NCI-H2107 treated with DMSO at 0.1 percent for 48 hours (cell line): ENCODE results near the gene R3HDM1.
"Not testable (repeated sequence)": the region's sequence is repeated elsewhere in the genome, so short reads cannot be mapped to it uniquely, and the experiment has no call there.

ENCODE experiments used
- DNase-seq: peaks from one replicate; lab custom pipeline; 2025; ENCODE audit not compliant: unreplicated experiment; lab: John Stamatoyannopoulos, UW

Gene R3HDM1

DNA sequence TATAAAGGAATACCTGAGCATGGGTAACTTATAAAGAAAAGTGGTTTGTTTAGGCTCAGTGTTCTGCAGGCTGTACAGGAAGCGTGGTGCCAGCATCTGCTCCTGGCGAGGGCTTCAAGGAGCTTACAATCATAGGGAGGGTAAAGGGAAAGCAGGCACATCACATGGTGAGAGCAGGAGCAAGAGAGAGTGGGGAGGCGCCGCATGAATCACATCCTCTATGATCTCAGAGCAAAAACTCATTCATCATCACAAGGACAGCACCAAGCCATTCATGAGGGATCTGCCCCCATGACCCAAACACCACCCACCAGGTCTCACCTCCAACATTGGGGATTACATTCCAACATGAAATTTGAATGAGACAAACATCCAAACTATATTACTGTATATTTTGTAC is 32.5 kb downstream of the R3HDM1 start:
- no peak for DNase-seq

DNA sequence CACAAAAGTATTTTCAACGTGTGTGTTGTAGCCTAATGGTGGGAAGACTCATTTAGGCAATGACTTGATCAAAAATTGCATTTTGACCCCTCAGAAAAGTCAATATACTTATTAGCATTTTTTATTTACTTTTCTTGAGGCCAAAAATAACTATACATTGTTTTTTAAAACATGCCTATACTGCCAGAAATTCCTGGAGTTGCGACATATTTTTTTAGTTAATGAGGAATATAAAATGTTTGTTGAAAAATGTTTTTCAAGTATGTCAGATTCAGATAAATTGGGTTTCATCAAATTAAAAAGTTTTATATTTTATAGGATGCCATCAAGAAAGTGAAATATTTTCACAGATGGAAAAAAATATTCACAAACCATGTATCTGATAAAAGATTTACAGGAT is 39.6 kb downstream of the R3HDM1 start:
- DNase-seq = no peak

DNA sequence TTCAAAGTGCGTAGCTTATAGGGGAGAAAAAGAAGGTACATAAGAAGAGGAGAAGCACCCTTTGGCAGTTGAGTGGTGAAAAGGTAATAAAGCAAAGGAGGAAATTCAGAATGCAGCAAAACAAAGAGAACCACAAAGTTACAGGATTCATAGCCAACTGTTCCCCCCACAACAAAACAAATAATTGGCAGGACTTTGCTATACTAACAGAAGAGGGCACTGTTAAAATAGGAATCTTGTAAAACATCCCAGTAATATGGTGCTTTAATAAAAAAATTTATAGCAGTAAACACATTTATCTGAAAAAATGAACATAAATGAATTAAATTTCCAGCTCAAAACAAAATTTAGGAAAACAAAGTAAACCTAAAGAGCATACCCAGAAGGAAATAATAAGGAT is 42.3 kb downstream of the R3HDM1 start:
- no peak for DNase-seq

DNA sequence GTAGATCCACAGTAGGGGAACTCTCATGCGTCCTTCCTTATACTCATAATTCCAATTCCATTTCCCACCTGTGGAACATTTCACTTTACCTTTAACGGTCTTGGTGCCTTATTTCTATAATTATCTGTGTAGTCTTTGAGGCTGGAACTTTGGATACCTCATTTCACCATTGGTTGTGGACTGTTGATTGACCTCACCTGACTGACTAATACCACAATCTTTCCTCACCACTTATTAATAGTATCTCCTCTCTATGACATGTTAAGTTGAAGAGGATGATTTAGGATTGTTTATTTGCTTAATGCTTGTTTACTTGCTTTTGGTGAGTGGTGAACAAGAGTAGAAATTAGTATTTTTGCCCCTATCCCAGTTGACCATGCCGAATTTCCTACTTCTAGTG is 50.0 kb downstream of the R3HDM1 start:
- no peak for DNase-seq

DNA sequence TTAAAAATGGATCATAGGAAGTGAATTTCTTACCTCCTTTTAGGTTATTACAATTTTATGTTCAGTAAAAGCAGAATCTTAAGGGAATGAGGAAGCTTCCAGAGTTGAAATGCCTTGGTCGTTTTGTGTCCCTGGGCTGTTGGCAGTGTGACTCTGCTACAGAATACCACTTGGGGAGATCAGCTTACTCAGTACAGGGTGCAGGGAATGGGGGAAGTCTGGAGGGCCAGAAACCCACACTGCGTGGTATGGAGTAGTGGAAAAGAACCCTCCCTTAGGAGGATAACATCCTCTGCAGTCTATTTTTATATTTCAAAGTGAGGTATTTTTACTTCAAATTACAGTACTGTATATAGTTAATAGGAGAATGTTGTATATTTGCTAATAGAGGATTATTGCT is 51.1 kb downstream of the R3HDM1 start:
- no peak for DNase-seq

DNA sequence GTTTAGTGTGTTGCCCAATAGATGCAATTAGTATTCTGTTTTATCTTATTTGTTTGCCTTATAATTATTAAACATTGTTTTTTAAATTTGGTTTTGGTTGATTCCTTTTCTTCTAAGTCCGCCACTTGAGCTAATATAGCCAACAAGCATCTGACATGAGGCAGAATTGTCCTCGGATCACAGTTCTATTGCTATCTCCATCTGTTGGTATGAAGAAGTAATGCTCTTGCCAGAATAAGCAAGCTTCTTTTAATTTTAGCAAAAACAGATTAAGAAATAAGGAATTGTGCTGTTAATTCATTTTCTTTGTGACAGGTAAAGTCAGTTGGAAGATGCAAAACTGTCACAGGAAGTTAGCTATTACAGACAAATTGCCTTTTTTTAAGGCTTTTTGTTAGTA is 54.3 kb downstream of the R3HDM1 start:
- DNase-seq = no peak

DNA sequence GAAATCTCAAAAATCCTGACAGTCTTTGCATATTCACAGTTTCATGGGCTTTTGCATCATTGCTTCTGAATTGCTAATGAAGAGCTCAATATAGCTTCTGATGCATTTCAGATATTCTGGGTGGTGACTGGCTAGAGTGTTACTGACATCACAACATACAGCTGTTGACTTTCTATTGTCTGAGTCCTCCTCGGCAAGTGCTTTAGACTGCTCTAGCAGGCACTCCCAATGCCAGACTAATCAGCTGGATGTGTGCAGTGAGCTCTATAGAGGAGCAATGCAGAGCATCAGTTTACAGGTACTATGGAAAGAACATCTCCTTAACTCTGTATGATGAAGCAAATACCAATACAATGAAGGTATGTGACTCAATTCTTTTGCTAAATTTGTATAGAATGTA is 54.9 kb downstream of the R3HDM1 start:
- no peak for DNase-seq

DNA sequence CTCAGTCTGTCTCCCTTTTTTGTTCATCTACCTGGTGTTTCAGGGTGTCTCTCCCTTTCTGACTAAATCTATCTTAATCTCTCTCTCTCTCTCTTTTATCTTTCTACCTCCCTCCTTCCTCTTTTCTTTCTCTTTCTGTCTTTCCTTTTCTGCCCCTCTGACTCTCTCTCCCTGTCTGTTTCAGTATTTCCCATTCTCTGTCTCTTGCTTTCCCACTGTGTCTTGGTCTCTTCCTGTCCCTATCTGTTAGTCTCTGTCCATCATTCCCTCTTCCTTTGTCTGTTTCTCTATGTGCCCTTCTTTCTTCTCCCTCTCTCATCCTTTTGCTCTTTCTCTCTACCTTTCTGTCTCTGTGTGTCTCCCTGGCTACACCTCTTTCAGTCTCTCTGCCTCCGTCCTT is 56.7 kb downstream of the R3HDM1 start:
- no peak for DNase-seq

DNA sequence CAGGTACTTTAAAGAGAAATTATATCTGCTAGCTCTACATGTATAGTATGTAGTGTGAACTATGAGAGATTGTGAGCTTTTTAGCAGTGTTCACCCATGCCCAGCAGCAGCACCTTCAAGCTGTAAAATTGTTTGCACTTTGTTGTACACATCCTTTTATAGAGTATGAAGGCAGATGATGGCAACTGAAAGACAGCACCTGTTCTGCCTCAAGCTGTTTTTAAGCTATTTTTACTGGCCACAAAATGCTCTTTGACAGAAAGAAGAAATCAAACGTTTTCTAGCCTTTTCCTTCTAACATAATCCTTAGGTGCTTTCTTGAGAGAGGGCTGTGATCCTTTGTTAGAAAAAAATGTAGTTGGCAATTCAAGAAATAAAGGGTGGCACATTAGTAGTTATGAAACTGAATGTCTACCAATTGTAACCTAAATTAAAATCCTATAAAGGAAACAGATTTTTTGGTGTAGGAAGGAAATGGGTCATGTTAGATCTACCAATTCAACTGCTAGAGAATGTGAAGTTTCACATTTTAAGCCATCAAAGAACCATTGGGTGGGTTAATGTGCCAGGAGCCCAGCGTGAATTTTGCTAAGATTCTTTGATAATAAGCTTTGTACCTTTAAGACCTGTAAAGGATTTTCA is 59.5 kb downstream of the R3HDM1 start:
- DNase-seq = no peak

DNA sequence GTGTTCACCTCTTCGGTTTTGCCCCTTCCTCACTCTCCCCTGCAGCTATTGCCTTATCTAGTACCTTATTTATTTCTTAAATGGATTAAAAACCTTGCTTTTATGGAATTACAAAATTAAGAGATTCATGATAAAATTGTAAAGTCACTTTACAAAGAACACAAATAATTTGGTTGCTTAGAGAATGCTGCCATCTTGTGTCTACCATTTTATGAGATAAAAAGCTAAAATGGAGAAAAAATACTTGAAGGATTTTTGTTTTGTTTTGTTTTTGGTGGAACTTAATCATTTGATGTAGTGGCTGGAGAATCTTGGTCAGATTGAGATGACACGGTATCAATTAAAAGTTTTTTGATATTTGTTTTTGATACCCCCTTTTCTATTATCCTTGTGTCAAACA is 69.6 kb downstream of the R3HDM1 start:
- no peak for DNase-seq

DNA sequence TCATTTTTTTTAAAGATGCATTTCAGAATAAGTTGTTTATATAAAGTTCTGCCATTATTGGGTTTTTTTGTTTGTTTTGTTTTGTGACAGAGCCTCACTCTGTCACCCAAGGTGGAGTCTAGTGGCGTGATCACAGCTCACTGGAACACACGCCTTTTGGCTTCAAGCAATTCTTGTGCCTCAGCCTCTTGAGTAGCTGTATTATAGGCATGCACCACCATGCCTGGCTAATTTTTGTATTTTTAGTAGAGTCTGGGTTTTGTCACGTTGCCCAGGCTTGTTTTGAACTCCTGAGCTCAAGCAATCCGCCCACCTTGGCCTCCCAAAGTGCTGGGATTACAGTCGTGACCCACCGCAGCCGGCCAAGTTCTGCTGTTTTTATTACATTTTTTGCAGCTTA is 72.3 kb downstream of the R3HDM1 start:
- no peak for DNase-seq

DNA sequence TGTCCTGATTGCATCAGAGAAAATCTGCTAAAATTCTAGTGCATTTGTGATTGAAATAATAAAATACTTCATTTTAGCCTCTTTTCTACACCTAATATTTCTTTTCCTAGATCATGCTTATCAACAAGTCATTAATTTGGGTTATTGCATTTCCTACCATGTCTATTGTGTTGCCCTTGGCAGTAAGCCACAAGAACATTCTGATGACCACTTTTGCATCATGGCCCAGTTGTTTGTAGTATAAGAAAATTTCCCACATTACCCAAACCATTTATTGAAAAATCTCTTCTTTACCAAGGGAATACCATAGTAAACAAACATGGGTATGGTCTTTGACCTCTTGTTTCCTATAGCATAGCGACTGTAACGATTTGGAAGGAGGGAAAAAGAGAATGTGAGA is 76.3 kb downstream of the R3HDM1 start:
- DNase-seq = no peak

DNA sequence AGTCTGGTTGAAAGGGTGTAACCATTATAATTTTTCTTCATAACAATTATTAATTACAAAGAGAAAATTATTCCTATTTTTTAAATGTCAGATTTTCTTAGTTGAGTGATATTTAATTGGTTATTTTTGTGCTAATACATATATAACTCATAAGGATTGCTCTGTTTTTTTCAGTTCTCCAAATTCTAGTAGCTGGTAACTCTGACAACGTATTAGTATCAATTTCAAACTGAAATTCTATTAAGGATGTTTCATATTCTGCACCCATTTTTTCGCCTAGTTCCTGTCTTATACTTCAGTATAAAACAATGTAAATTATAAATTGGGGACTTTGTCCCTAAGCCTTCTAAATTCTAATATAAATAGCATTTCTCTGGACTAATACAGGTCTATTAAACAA is 81.0 kb downstream of the R3HDM1 start:
- DNase-seq = no peak

DNA sequence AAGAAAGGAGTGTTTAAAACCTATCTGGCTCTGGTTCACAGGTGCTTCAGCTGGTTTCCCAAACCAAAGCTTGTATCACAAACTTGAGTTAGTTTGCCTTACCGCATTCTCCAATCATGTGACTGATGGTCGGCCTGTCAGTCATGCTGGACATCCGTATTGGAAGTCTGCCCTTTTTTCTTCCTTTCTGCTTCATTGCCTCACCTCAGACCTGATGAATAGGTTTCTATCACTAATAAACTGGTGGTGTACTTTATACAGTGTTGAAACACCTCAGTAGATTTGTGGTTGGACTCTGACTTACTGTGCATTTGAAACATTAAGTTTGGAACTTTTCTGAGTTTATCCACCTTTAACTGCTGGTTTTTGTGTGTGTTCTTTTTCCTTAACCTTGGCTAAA is 84.1 kb downstream of the R3HDM1 start:
- DNase-seq = no peak

DNA sequence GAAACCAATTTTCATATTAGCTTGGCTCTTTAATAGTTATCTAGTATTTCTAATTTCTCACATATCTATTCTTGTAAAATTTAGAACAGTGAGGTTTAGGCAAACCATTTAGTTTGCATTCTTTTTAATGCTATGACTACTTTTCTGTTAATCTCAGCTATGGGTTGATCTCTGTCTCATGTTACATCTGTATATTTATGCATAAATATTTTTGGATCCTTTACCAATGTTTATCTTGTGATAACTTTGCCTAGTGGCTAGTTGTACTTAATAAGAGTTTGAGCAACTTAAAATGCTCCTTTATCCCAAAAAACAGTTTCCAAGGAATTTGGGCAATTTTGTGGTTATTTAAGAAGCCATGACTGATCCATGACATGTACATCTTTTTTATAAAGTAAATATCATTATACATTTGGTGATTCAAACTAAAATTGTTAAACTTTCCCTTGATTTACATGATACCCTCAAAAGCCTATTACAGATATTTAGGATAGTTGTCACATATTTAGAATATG is 86.3 kb downstream of the R3HDM1 start:
- DNase-seq = no peak

DNA sequence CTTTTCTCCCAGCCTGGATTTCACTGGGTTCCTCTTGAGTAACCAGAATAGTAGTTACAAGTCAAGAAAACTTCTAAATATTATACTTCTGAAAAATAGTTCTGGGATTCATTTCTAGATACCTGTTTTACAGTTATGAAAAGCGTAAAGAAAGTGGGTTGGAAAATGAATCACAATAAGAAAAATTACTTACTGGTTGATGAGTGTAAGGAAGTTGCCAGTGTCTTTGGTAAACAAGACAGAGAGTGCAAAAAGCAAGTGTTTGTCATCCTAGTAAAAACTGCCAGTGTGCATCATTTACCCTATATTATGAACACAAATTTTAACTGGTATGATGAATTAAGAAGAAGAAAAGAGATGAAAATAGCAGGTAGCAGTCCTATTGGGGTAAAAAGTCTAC is 88.9 kb downstream of the R3HDM1 start:
- DNase-seq = no peak

DNA sequence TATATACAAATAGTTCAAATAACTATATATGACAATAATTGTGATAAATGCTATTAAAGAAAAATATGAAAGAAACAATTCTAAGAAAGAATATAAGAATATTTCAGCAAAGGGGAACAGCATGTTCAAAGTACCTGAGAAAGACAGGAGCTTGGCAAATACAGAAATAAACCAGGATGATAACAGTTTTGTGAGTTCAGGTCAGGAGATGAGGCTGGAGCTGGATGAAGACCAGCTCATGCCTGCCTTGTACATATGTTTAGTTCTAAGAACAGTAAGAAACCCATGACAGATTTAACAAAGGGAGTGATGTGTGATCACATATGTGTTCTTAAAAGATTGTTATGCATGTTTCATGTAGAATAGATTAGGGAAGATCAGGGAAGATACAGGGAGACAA is 98.2 kb downstream of the R3HDM1 start:
- no peak for DNase-seq

DNA sequence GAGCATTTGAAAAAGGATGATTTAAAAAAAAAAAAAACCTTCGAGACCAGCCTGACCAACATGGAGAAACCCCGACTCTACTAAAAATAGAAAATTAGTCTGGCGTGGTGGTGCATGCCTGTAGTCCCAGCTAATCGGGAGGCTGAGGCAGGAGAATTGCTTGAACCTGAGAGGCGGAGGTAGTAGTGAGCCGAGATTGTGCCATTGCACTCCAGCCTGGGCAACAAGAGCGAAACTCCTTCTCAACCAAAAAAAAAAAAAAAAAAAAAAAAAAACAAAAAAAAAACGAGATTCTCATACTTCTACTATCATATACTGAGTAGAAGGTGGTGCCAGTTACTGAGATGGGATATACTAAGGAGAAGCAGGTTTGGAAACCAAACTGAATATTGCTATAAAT is 98.8 kb downstream of the R3HDM1 start:
- DNase-seq = not testable (repeated sequence)

DNA sequence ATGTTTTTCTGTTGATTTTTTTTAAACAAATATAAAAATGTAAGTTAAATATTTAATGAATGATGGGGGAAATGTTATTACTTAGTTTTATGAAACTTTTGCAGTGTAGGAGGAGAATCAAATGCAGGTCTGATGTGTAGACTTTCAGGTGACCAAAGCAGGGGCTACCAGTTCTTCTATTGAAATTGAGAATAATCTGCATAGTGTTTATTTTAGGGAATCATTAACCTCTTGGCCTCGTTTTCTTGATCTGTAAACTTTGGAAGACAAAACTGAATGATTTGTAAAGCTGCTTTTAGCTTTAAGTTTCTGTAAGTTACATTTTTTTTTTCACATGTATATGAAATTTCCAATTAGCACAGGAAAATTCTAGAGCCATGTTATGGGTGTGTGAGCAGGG is 99.2 kb downstream of the R3HDM1 start:
- no peak for DNase-seq

DNA sequence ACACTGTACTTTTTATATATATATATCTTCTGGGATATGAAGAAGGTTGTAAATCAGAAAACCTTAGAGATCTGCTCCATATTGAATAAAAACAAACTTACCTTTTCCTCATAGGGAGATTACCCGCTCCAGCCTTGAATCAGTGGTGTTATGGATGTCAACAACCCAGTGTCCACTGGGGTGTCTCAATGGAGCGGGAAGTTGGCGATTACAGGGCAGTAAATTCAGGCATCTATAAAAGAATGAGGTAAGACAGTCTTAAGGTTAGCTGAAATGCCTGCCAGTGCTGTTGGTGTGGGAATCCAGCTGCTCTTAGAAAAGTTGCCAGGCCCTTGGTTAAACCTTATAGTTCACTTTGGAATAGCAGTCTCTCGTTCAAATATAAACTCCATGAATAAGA is 102.3 kb downstream of the R3HDM1 start:
- DNase-seq = no peak

DNA sequence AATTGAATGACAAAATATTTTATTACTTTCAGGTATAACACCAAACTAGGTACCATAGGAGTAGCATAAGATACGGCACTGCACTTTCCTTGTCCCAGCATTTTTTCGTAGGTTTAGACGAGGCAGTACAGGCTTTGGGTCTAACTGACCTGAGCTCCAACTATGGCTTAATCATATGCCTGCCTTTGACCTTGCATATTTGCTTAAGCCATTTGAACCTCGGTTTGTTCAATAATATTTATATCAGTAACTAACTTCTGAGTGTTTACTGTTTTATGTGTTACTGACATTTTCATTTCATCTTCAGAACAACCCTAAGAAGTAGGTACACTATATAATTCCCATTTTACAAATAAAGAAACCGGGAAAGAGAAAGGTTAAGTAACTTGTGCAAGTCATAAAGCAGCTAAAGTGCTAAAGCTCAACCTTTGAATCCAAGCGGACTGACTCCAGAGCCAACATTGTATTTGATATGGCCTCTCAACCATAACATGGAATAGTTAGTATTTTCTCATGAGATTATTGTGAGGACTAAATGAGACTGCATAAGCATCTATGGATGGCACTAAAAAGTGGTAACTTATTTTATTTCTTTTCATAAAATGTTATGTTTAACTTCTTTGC is 104.0 kb downstream of the R3HDM1 start:
- DNase-seq = no peak

DNA sequence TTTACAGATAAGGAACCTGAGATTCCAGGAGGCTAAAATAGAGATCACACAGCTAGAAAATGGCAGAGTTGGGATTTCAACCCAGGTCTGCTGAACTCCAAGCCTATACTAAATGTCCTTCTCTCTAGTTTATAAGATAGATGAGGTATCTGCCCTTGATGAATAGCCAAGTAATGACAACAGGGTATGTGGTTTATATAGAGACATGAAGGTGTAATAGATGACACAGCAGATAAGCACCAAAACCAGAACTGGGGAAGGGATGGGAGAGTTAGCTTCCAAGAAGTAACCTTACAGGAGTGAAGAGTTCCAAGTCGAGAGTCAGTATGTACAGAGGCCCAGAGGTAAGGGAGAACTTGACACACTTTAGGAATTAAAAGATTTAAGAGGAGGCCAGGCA is 105.7 kb downstream of the R3HDM1 start:
- DNase-seq = no peak

DNA sequence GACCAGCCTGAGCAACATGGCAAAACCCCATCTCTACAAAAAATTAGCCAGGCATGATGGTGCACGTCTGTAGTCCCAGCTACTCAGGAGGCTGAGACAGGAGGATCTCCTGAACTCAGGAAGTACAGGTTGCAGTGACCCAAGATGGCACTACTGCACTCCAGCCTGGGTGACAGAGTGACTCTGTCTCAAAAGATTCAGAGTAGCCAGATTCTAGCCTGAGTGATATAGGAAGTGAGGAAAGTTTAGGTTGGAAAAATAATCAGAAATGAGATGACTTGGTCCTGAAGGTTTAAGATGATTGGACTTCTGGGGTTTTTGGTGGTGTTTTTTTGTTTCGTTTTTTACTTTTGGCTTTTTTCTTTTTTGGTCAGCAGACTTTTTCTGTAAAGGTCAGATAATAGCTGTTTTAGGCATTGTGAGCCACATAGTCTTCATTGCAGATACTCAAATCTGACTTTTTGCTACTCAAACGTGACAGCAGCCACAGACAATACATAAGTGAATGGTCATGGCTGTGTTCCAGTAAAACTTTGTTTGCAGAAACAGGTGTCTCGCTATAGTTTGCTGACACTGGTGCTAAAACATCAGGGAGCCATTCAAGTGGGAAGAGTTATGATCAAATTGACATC is 106.3 kb downstream of the R3HDM1 start:
- DNase-seq = no peak
